Pulmonary artery endothelial cell (primary cell): ENCODE results near the gene SP140. TPM values are rescaled to one million over a fixed set of nuclear protein-coding genes. Genes with fewer than 3 reads are reported as not detected.
"Not testable (repeated sequence)": the region's sequence is repeated elsewhere in the genome, so short reads cannot be mapped to it uniquely, and the experiment has no call there.

Source experiments
- DNase-seq: peaks from one replicate; pipeline ENCODE4 v3.0.0-alpha.2; 2011; ENCODE audit warnings: low read depth, low spot score
- total RNA-seq: library from RNA; depleted of rRNA; stranded (reverse); fragments of >200 nt; gene quantifications from 2 replicates; pipeline ENCODE4 v1.2.3, GENCODE V29; 2014

SP140 gene
- total RNA-seq, 1 donor from 2014 or later, result not detected

GRCh38 chr2:230325316-230326243 lies 100.0 kb downstream of the SP140 start:
- no peak for DNase-seq

GRCh38 chr2:230326453-230327417 lies 101.2 kb downstream of the SP140 start, which contains the start of gene SP140L:
Gene SP140L, plus strand, starts transcription at chr2:230327193. Its CDS starts 77 bp downstream, at chr2:230327270.
- peak; percentile 45 for DNase-seq

- no peak for DNase-seq
These were observed 102.0 kb downstream of the SP140 start for GRCh38 chr2:230327418-230328154.

- no peak for DNase-seq
These were observed 102.6 kb downstream of the SP140 start for GRCh38 chr2:230328155-230328458.

- no peak for DNase-seq
These were observed 104.5 kb downstream of the SP140 start for GRCh38 chr2:230329946-230330605.

GRCh38 chr2:230330725-230331124 lies 105.2 kb downstream of the SP140 start:
- DNase-seq, result no peak

GRCh38 chr2:230335461-230335863 lies 109.9 kb downstream of the SP140 start:
- no peak for DNase-seq

- DNase-seq, result no peak
These were observed 110.4 kb downstream of the SP140 start for GRCh38 chr2:230335864-230336506.

GRCh38 chr2:230341936-230342528 lies 116.5 kb downstream of the SP140 start:
- DNase-seq, result not testable (repeated sequence)

GRCh38 chr2:230343041-230343624 lies 117.6 kb downstream of the SP140 start:
- DNase-seq, result not testable (repeated sequence)

GRCh38 chr2:230343747-230344146 lies 118.2 kb downstream of the SP140 start:
- no peak for DNase-seq

- no peak for DNase-seq
These were observed 120.9 kb downstream of the SP140 start for GRCh38 chr2:230346465-230346864.

- DNase-seq, result no peak
These were observed 121.5 kb downstream of the SP140 start for GRCh38 chr2:230346921-230347533.

GRCh38 chr2:230347659-230348305 lies 122.2 kb downstream of the SP140 start:
- no peak for DNase-seq

GRCh38 chr2:230348787-230349186 lies 123.3 kb downstream of the SP140 start:
- no peak for DNase-seq

GRCh38 chr2:230356084-230356483 lies 130.5 kb downstream of the SP140 start:
- DNase-seq, result no peak

- DNase-seq, result no peak
These were observed 132.8 kb downstream of the SP140 start for GRCh38 chr2:230358305-230358704.

- no peak for DNase-seq
These were observed 134.5 kb downstream of the SP140 start for GRCh38 chr2:230360028-230360427.
